ENCODE measurements around the gene DNAI2. TPM values are rescaled to one million over a fixed set of nuclear protein-coding genes. Genes with fewer than 3 reads are reported as not detected.

DNAI2 gene
- total RNA-seq, 1 experiment from 2014 or later, result not detected

GRCh38 chr17:74267579-74267978 lies 6.5 kb upstream of the DNAI2 start:
- ChIA-PET CTCF (no interaction called here), POLR2A (ENCODE audit: unreplicated experiment) (no interaction called here)
- no peaks in the 10 kb centered on the region for H3K79me2 ChIP-seq (ENCODE audit: low read length)
- no peak overlapping the region for H2AFZ ChIP-seq (ENCODE audit: low read length)
- intact Hi-C loops (cut with micrococcal nuclease), result no loop called here
- no peak overlapping the region for H3K4me2 ChIP-seq (ENCODE audit: low read length)
- H3K27me3 ChIP-seq (ENCODE audit: low read length), result peaks cover 33% of the 10 kb centered on the region
- H4K20me1 ChIP-seq (ENCODE audit: low read length), result no peaks in the 10 kb centered on the region
- no peak overlapping the region for H3K4me3 ChIP-seq (ENCODE audit: low read length)
- DNase-seq (no peak), ATAC-seq (no peak)
- H3F3A ChIP-seq (ENCODE audit: low read length, unreplicated experiment), result no peaks in the 10 kb centered on the region
- H3K9me3 ChIP-seq (ENCODE audit: low read length), result no peaks in the 10 kb centered on the region
- TF ChIP-seq CTCF (conservative IDR thresholded peaks at IDR 0.05; ENCODE audit: low read depth, low read length) (no peak), EZH2 (IDR thresholded peaks at IDR 0.05; ENCODE audit: low read length, unreplicated experiment) (no peak), EZH2phosphoT487 (IDR thresholded peaks at IDR 0.05; ENCODE audit: borderline replicate concordance, low read length) (no peak)
- no TSS peak for BruUV-seq (replicated peaks)
- no peak overlapping the region for H3K9ac ChIP-seq (ENCODE audit: low read length)
- H3K9me2 ChIP-seq (replicated peaks; ENCODE audit: low read length), result no peaks in the 10 kb centered on the region
- H3K36me3 ChIP-seq (ENCODE audit: low read depth, low read length), result no peaks in the 10 kb centered on the region
- no peaks in the 10 kb centered on the region for H3K4me1 ChIP-seq (ENCODE audit: insufficient read depth, low read length)
- no peak overlapping the region for H3K27ac ChIP-seq (ENCODE audit: low read length)

DNA sequence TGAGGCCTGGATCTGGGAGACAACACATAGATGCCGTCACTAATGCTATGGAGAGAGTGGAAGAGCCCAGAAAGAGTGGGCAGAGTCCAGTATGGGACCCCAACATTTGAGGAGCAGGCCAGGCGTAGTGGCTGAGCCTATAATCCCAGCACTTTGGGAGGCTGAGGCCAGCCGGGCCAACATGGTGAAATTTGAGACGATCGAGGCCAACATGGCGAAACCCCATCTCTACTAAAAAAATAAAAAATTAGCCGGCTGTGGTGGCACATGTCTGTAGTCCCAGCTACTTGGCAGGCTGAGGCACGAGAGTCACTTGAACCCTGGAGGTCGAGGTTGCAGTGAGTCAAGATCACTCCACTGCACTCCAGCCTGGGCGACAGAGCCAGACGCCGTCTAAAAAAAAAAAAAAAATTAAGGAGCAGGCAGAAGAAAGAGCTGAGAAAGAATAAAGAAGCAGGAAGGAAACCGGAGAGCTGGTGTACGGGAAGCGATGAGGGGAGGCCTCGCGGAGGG lies 6.0 kb upstream of the DNAI2 start:
- intact Hi-C loops (cut with micrococcal nuclease), result no loop called here
- TF ChIP-seq CTCF (conservative IDR thresholded peaks at IDR 0.05; ENCODE audit: low read depth, low read length) (no peak), EZH2phosphoT487 (IDR thresholded peaks at IDR 0.05; ENCODE audit: borderline replicate concordance, low read length) (no peak), EZH2 (IDR thresholded peaks at IDR 0.05; ENCODE audit: low read length, unreplicated experiment) (no peak)
- H3K36me3 ChIP-seq (ENCODE audit: low read depth, low read length), result no peaks in the 10 kb centered on the region
- DNase-seq (no peak), ATAC-seq (no peak)
- H3K9ac ChIP-seq (ENCODE audit: low read length), result no peak overlapping the region
- H4K20me1 ChIP-seq (ENCODE audit: low read length), result no peaks in the 10 kb centered on the region
- H3K79me2 ChIP-seq (ENCODE audit: low read length), result no peaks in the 10 kb centered on the region
- ChIA-PET POLR2A (ENCODE audit: unreplicated experiment) (interaction anchor here (0.6 kb wide), 1 partner anchor 199 kb away, joined by 4 read pairs; no protein-coding TSS in a partner anchor), CTCF (no interaction called here)
- H3K9me3 ChIP-seq (ENCODE audit: low read length), result no peaks in the 10 kb centered on the region
- no peak overlapping the region for H2AFZ ChIP-seq (ENCODE audit: low read length)
- no peaks in the 10 kb centered on the region for H3K9me2 ChIP-seq (replicated peaks; ENCODE audit: low read length)
- H3K4me2 ChIP-seq (ENCODE audit: low read length), result no peak overlapping the region
- H3F3A ChIP-seq (ENCODE audit: low read length, unreplicated experiment), result no peaks in the 10 kb centered on the region
- H3K27ac ChIP-seq (ENCODE audit: low read length), result no peak overlapping the region
- no peaks in the 10 kb centered on the region for H3K4me1 ChIP-seq (ENCODE audit: insufficient read depth, low read length)
- H3K27me3 ChIP-seq (ENCODE audit: low read length), result peaks cover 33% of the 10 kb centered on the region
- no peak overlapping the region for H3K4me3 ChIP-seq (ENCODE audit: low read length)
- BruUV-seq (replicated peaks), result no TSS peak

DNA sequence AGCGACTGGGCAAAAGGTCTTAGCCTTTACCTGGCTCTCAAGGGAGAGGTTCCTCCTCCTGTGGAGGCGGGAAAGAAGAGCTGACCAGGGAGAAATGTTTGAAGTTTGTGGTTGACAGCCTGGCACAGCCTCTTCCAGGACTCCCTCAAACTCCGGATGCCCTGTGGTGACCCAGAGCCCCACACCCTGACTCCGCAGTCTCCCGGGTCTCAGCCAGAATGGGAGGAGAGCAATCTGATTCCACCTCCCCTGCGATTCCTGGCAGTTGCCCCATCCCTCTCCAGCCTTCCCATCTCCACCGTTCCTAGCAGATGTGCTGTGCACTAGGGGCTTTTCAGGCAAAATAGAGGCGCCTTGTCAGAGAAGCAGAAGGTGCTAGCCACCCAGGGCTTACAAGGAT lies 5.5 kb upstream of the DNAI2 start:
- Histone ChIP-seq H3K27me3 (ENCODE audit: low read length) (peaks cover 33% of the 10 kb centered on the region), H3K9me3 (ENCODE audit: low read length) (no peaks in the 10 kb centered on the region), H3K27ac (ENCODE audit: low read length) (no peak overlapping the region), H3K79me2 (ENCODE audit: low read length) (no peaks in the 10 kb centered on the region), H2AFZ (ENCODE audit: low read length) (no peak overlapping the region), H4K20me1 (ENCODE audit: low read length) (no peaks in the 10 kb centered on the region), H3K9me2 (replicated peaks; ENCODE audit: low read length) (no peaks in the 10 kb centered on the region), H3K4me3 (ENCODE audit: low read length) (no peak overlapping the region), H3K4me1 (ENCODE audit: insufficient read depth, low read length) (no peaks in the 10 kb centered on the region), H3K4me2 (ENCODE audit: low read length) (no peak overlapping the region), H3F3A (ENCODE audit: low read length, unreplicated experiment) (no peaks in the 10 kb centered on the region), H3K9ac (ENCODE audit: low read length) (no peak overlapping the region), H3K36me3 (ENCODE audit: low read depth, low read length) (no peaks in the 10 kb centered on the region)
- CTCF ChIA-PET, result no interaction called here
- ATAC-seq (no peak), DNase-seq (no peak)
- POLR2A ChIA-PET (ENCODE audit: unreplicated experiment), result interaction anchor here (0.6 kb wide), 1 partner anchor 199 kb away, joined by 4 read pairs; no protein-coding TSS in a partner anchor
- intact Hi-C loops (cut with micrococcal nuclease), result no loop called here
- TF ChIP-seq EZH2phosphoT487 (IDR thresholded peaks at IDR 0.05; ENCODE audit: borderline replicate concordance, low read length), result no peak
- TF ChIP-seq EZH2 (IDR thresholded peaks at IDR 0.05; ENCODE audit: low read length, unreplicated experiment), result no peak
- TF ChIP-seq CTCF (conservative IDR thresholded peaks at IDR 0.05; ENCODE audit: low read depth, low read length), result no peak
- BruUV-seq (replicated peaks), result no TSS peak
